Measurements from ENCODE around the gene ZFP92.

ZFP92 gene

GRCh38 chrX:153395613-153396319 is 15.5 kb upstream of the ZFP92 start:
- Histone ChIP-seq H3K9me3 (ENCODE audit: insufficient read depth, low read depth, low read length) (no peaks in the 10 kb centered on the region), H3K9me2 (replicated peaks; ENCODE audit: low read depth, low read length) (no peaks in the 10 kb centered on the region), H3F3A (ENCODE audit: low read depth) (no peaks in the 10 kb centered on the region), H3K36me3 (ENCODE audit: insufficient read depth, low read length) (no peaks in the 10 kb centered on the region), H3K4me2 (ENCODE audit: low read depth, low read length, poor library complexity, severe bottlenecking) (no peak overlapping the region), H3K9ac (ENCODE audit: low read depth, low read length, poor library complexity, severe bottlenecking) (no peak overlapping the region), H2AFZ (ENCODE audit: low read length) (no peak overlapping the region), H4K20me1 (ENCODE audit: insufficient read depth, low read length, poor library complexity, severe bottlenecking) (no peaks in the 10 kb centered on the region), H3K4me1 (ENCODE audit: insufficient read depth, low read length, poor library complexity, severe bottlenecking) (no peaks in the 10 kb centered on the region), H3K4me3 (ENCODE audit: low read length, poor library complexity, severe bottlenecking) (no peak overlapping the region), H3K79me2 (ENCODE audit: insufficient read depth, low read length) (no peaks in the 10 kb centered on the region), H3K27me3 (ENCODE audit: insufficient read depth, low read length, poor library complexity, severe bottlenecking) (no peaks in the 10 kb centered on the region)
- TF ChIP-seq EZH2phosphoT487 (IDR thresholded peaks at IDR 0.05; ENCODE audit: borderline replicate concordance): no peak
- no peak for TF ChIP-seq CTCF (conservative IDR thresholded peaks at IDR 0.05; ENCODE audit: low read length)

GRCh38 chrX:153396320-153397195 is 14.7 kb upstream of the ZFP92 start:
- Histone ChIP-seq H3K9me2 (replicated peaks; ENCODE audit: low read depth, low read length) (no peaks in the 10 kb centered on the region), H3K36me3 (ENCODE audit: insufficient read depth, low read length) (no peaks in the 10 kb centered on the region), H3K4me2 (ENCODE audit: low read depth, low read length, poor library complexity, severe bottlenecking) (no peak overlapping the region), H3K9ac (ENCODE audit: low read depth, low read length, poor library complexity, severe bottlenecking) (no peak overlapping the region), H4K20me1 (ENCODE audit: insufficient read depth, low read length, poor library complexity, severe bottlenecking) (no peaks in the 10 kb centered on the region), H2AFZ (ENCODE audit: low read length) (no peak overlapping the region), H3K9me3 (ENCODE audit: insufficient read depth, low read depth, low read length) (no peaks in the 10 kb centered on the region), H3F3A (ENCODE audit: low read depth) (no peaks in the 10 kb centered on the region), H3K27me3 (ENCODE audit: insufficient read depth, low read length, poor library complexity, severe bottlenecking) (no peaks in the 10 kb centered on the region), H3K4me1 (ENCODE audit: insufficient read depth, low read length, poor library complexity, severe bottlenecking) (no peaks in the 10 kb centered on the region), H3K4me3 (ENCODE audit: low read length, poor library complexity, severe bottlenecking) (no peak overlapping the region), H3K79me2 (ENCODE audit: insufficient read depth, low read length) (no peaks in the 10 kb centered on the region)
- TF ChIP-seq EZH2phosphoT487 (IDR thresholded peaks at IDR 0.05; ENCODE audit: borderline replicate concordance): no peak
- TF ChIP-seq CTCF (conservative IDR thresholded peaks at IDR 0.05; ENCODE audit: low read length): no peak

GRCh38 chrX:153397256-153397960 is 13.9 kb upstream of the ZFP92 start:
- H3K4me2 ChIP-seq (ENCODE audit: low read depth, low read length, poor library complexity, severe bottlenecking): no peak overlapping the region
- H3K27me3 ChIP-seq (ENCODE audit: insufficient read depth, low read length, poor library complexity, severe bottlenecking): no peaks in the 10 kb centered on the region
- H4K20me1 ChIP-seq (ENCODE audit: insufficient read depth, low read length, poor library complexity, severe bottlenecking): no peaks in the 10 kb centered on the region
- H3K4me3 ChIP-seq (ENCODE audit: low read length, poor library complexity, severe bottlenecking): no peak overlapping the region
- H2AFZ ChIP-seq (ENCODE audit: low read length): no peak overlapping the region
- no peaks in the 10 kb centered on the region for H3K9me2 ChIP-seq (replicated peaks; ENCODE audit: low read depth, low read length)
- no peaks in the 10 kb centered on the region for H3F3A ChIP-seq (ENCODE audit: low read depth)
- H3K4me1 ChIP-seq (ENCODE audit: insufficient read depth, low read length, poor library complexity, severe bottlenecking): no peaks in the 10 kb centered on the region
- H3K36me3 ChIP-seq (ENCODE audit: insufficient read depth, low read length): no peaks in the 10 kb centered on the region
- H3K9ac ChIP-seq (ENCODE audit: low read depth, low read length, poor library complexity, severe bottlenecking): no peak overlapping the region
- no peaks in the 10 kb centered on the region for H3K9me3 ChIP-seq (ENCODE audit: insufficient read depth, low read depth, low read length)
- TF ChIP-seq CTCF (conservative IDR thresholded peaks at IDR 0.05; ENCODE audit: low read length) (no peak), EZH2phosphoT487 (IDR thresholded peaks at IDR 0.05; ENCODE audit: borderline replicate concordance) (no peak)
- H3K79me2 ChIP-seq (ENCODE audit: insufficient read depth, low read length): no peaks in the 10 kb centered on the region

Measured in Loucy (cell line).